ENCODE data around the gene ZSCAN32. TPM values are rescaled to one million over a fixed set of nuclear protein-coding genes. Genes with fewer than 3 reads are reported as not detected.

Gene ZSCAN32
- total RNA-seq, 1 donor from 2014 or later, result 4.2 TPM

GRCh38 chr16:3369073-3369472 lies 31.7 kb downstream of the ZSCAN32 start:
- no peak for DNase-seq (ENCODE audit: low spot score in 2 of 2)
- Histone ChIP-seq H3K36me3 (no peaks in the 10 kb centered on the region), H3K4me1 (no peaks in the 10 kb centered on the region), H3K27me3 (no peaks in the 10 kb centered on the region), H3K27ac (no peak overlapping the region), H3K9me3 (peaks cover 18 to 33% of the 10 kb centered on the region in 2 donors), H3K4me3 (no peak overlapping the region)
- intact Hi-C loops (cut with DNase I), result no loop called here
- no peak for TF ChIP-seq CTCF (IDR thresholded peaks at IDR 0.05)

GRCh38 chr16:3364774-3365427 lies 35.9 kb downstream of the ZSCAN32 start:
- Histone ChIP-seq H3K9me3 (peaks cover 2 to 32% of the 10 kb centered on the region in 2 donors), H3K27me3 (no peaks in the 10 kb centered on the region), H3K36me3 (no peaks in the 10 kb centered on the region), H3K27ac (peak overlapping the region; percentile 55 to 76), H3K4me3 (peak overlapping the region; percentile 57 to 61), H3K4me1 (no peaks in the 10 kb centered on the region)
- DNase-seq (ENCODE audit: low spot score in 2 of 2), result peak; percentile 39 to 81
- intact Hi-C loops (cut with DNase I), result no loop called here
- TF ChIP-seq CTCF (IDR thresholded peaks at IDR 0.05), result no peak

- Histone ChIP-seq H3K9me3 (peaks cover 2 to 32% of the 10 kb centered on the region in 2 donors), H3K4me1 (no peaks in the 10 kb centered on the region), H3K27me3 (no peaks in the 10 kb centered on the region), H3K36me3 (no peaks in the 10 kb centered on the region), H3K27ac (no peak overlapping the region), H3K4me3 (no peak overlapping the region)
- TF ChIP-seq CTCF (IDR thresholded peaks at IDR 0.05), result no peak
- no peak for DNase-seq (ENCODE audit: low spot score in 2 of 2)
- intact Hi-C loops (cut with DNase I), result no loop called here
Measured at GRCh38 chr16:3363793-3364192, 37.0 kb downstream of the ZSCAN32 start.

GRCh38 chr16:3362931-3363330 lies 37.9 kb downstream of the ZSCAN32 start:
- Histone ChIP-seq H3K4me1 (no peaks in the 10 kb centered on the region), H3K36me3 (no peaks in the 10 kb centered on the region), H3K27me3 (no peaks in the 10 kb centered on the region), H3K9me3 (peaks cover 2 to 32% of the 10 kb centered on the region in 2 donors), H3K27ac (no peak overlapping the region), H3K4me3 (no peak overlapping the region)
- no peak for DNase-seq (ENCODE audit: low spot score in 2 of 2)
- intact Hi-C loops (cut with DNase I), result no loop called here
- TF ChIP-seq CTCF (IDR thresholded peaks at IDR 0.05), result no peak

GRCh38 chr16:3358871-3359270 lies 41.9 kb downstream of the ZSCAN32 start:
- TF ChIP-seq CTCF (IDR thresholded peaks at IDR 0.05), result no peak
- Histone ChIP-seq H3K36me3 (no peaks in the 10 kb centered on the region), H3K4me3 (no peak overlapping the region), H3K4me1 (no peaks in the 10 kb centered on the region), H3K27me3 (no peaks in the 10 kb centered on the region), H3K27ac (no peak overlapping the region), H3K9me3 (peaks cover 0 to 2% of the 10 kb centered on the region in 2 donors)
- intact Hi-C loops (cut with DNase I), result no loop called here
- no peak for DNase-seq (ENCODE audit: low spot score in 2 of 2)

GRCh38 chr16:3356118-3356517 lies 44.7 kb downstream of the ZSCAN32 start:
- no peak overlapping the region for H3K27ac ChIP-seq
- intact Hi-C loops (cut with DNase I), result no loop called here
- no peak overlapping the region for H3K4me3 ChIP-seq
- no peaks in the 10 kb centered on the region for H3K9me3 ChIP-seq
- DNase-seq (ENCODE audit: low spot score in 2 of 2), result no peak
- H3K36me3 ChIP-seq, result no peaks in the 10 kb centered on the region
- H3K4me1 ChIP-seq, result no peaks in the 10 kb centered on the region
- H3K27me3 ChIP-seq, result no peaks in the 10 kb centered on the region
- no peak for TF ChIP-seq CTCF (IDR thresholded peaks at IDR 0.05)

All from ascending aorta (tissue), 2 donors.